ENCODE results near the gene SERPINB13.
"Not testable (repeated sequence)": the region's sequence is repeated elsewhere in the genome, so short reads cannot be mapped to it uniquely, and the experiment has no call there.

SERPINB13 gene

DNA sequence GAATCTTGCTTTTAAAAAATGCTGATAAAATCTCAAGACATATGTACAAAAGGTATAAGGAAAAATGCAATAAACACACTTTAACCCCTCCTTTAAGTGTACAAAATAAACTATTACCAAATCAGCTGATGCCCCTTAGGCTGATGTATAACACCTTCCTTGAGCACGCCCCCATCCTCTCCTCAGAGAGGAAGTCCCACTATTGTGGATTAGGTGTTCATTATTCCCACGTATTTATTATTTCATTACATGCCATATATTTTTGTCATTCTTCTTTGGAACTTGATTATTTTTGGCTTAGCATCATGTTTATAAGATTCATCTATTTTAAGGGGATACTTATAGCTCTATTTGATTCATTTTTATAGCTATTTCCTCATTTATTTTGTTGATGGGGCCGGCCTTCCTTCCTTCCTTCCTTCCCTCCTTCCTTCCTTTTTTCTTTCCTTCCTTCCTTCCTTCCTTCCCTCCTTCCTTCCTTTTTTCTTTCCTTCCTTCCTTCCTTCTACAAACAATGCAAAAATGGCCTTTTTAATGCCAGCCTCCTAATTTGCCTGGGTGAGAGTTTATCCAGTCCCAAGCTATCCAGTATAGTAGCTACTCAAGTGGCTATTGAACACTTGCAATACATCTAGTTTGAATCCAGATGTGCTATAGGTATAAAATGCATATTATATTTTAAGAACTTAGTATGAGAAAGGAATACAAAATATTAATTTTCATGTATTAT, 4.0 kb downstream of the SERPINB13 start:
- no peak for DNase-seq

DNA sequence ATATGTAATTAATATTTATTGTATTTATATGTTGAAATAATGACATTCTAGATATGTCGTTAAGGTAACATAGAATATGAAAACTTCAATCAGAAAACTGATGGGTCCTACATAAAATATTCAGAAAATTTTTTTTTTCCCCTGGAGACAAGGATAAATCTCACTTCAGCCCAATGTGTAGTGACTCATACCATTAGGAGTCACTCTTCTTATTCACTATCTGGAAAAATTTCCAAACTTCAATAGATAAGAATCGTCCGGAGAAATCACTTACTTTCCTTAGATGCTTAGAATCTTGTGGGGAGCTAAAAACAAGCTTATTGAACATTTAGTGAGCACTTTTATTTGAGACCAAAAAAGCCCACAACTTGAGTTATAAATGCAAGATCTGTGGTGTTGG, 4.6 kb downstream of the SERPINB13 start:
- no peak for DNase-seq

DNA sequence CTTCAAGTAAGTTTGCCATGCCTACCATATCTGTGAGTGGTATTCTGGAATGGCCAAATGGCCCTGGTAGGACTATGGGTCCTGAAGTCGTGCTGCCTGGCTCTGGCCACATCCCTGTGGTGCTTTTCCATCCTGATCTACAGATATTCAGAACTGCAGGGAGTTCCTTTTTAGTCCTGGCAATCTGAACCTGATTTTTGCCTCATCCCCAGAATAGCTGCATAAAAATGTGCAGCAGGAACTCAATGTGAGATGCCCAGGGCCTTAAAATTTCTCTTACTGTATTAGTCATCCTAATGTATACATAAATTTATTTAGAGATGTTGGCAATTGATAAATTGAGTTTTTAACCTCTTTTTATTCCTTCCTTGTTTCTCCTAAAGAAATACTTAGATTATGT, 5.3 kb downstream of the SERPINB13 start:
- DNase-seq = no peak

DNA sequence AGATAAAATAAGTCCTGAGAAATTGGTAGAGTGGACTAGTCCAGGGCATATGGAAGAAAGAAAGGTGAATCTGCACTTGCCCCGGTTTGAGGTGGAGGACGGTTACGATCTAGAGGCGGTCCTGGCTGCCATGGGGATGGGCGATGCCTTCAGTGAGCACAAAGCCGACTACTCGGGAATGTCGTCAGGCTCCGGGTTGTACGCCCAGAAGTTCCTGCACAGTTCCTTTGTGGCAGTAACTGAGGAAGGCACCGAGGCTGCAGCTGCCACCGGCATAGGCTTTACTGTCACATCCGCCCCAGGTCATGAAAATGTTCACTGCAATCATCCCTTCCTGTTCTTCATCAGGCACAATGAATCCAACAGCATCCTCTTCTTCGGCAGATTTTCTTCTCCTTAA, 9.8 kb downstream of the SERPINB13 start:
- no peak for DNase-seq

DNA sequence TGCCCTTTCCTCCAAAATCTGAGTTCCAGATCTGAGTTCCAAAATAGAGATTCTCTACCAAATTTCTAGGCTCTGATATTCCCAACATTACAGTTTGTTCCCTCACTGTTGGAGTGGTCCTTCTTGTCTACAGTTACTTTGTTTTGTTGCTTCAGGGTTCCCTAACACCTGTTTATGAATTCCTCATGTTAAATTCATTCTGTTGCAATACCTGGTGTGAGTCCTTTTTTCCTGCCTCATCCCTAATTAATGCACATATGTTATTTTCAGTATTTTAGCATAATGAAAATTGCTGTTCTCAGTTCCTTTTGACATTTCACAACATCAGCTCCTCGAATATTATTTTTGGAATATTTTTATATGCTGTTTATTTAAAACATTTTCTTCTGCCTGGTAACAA, 16.2 kb downstream of the SERPINB13 start:
- DNase-seq = no peak

DNA sequence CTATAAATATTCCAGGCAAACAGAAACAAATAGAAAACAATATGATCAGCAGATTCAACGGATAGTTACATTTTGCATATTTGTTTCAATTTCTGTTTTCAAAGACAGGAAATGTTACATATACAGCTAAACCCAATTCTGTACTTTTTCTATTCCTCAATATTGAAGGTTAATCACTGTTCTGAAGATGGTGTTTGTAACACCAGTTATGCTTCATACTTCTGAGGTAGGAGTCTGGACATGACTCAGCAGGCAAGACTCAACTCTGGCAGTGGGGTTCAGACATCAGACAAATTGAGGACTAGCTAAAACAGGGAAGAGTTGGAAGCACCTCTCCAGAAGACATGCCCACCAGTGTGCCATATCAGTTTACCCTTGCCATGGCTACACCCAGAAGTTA, 16.6 kb downstream of the SERPINB13 start:
- DNase-seq = no peak

DNA sequence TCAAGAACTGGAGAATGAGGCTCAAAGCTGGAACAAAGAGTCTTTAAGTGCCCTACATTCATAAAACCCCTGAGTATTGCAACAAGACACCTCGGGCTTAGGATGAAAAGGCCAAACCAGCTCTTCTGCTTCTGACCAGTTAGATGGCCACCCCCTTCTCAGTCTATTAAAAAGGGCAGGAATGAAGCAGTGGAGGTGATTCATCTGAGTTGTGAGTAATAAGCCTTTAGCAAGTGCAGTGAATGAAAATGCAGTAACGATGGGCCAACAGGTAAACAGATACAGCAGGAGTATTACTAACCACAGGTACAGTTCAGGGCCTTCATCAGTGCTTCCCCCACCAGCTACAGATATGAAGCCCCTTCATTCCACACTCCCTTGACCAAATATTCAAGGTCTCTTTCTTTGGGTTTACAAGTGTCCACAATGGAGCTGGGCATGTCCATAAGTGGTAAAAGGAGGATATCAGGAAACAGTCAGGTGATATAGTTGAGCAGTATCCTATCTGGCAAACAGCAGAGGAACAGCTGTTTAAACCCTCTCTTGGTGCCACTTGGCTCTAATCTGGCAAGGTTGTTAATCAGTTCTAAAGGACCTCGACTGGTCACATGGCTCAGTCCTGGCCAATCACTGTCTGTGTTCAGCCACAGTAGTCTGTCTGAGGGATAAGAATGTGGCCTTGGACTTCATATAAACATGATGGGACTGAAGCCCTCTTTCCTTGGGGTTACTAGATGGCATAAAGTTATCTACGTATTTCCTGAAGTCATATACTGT, 17.8 kb downstream of the SERPINB13 start:
- peak; percentile 46 for DNase-seq

DNA sequence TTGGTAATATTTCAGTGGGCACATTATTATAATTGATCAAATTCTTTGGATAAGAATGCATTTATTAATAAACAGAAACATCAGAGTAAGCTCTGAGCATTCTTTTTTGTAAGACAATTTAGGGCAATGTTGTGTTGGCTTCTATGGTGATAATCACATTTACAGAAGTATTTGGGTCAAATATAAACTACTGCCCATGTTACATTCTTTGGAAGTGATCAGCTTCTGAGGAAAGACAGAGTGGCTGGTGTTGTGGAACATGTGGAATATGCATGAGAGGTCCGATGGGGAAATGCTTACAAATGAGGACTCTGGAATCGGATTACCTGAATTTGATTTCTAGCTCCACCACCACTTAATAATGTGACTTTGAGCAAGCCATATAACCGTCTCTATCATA, 19.4 kb downstream of the SERPINB13 start:
- no peak for DNase-seq

DNA sequence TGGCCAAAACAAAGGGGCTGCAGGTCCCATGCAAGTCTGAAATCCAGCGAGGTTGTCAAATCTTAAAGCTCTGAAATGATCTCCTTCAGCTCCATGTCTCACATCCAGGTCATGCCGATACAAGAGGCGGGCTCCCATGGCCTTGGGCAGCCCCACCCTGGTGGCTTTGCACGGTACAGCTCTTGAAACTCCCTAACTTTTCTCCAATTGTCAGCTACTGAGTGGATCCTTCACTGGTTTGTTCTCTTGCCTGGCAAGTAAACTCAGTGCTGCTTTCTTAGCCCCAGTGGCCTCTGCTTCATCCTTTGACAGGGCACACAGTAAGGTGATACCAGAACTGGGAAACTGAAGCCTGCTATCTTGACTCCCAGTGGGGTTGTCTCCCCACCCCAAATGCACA, 26.3 kb downstream of the SERPINB13 start:
- no peak for DNase-seq

DNA sequence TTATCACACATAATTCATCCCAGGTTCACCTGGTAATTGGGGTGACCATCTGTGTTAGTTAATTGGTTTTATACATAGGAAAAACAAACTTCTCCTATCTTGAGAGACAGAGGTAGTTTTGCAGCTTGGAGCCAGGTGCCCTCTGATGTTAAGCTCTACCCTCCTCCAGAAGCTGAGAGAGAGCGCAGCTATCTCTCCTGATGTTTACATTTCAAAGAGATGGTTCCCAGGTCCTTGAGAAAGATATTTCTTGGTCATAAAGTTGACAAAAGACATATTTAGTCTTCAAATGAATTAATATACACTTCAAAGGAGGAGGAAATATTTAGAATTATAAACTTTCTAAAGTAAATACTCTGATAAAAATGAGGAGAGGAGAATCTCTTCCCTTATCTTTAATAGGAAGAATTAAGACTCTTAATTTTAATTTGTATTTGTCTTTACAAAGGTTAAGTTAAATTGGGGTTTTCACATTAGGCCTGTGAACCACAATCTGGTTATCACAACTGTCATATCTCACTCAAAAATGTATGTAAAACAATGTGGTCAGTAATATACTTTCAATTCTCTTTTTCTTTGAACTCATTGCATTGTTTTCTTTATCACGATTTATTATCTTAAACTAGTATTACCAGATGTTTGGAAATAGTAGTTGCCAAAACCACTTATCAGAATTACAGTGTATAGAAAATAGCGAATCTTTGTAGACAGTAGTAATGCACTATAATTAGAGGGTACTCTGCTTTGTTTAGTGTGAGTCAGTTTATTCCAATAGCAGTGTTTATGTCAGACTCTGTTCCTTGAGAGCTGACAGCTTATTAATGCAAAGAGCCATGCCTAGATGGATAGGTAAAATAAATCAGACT, 30.1 kb downstream of the SERPINB13 start:
- peak; percentile 39 for DNase-seq

DNA sequence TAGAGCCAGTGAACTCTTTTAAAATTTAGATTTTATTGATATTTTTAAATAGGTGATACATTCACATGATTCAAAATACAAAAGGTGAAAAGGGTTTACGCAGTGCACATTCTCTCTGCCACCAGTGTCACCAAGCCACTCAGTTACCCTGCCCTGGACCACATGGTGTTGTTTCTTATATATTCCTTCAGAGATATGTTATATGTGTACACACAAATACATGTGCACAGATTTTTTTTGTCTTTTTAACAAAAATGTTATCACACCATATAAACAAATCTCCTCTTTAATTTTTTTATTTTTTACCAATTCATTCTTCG, 30.7 kb downstream of the SERPINB13 start:
- no peak for DNase-seq

DNA sequence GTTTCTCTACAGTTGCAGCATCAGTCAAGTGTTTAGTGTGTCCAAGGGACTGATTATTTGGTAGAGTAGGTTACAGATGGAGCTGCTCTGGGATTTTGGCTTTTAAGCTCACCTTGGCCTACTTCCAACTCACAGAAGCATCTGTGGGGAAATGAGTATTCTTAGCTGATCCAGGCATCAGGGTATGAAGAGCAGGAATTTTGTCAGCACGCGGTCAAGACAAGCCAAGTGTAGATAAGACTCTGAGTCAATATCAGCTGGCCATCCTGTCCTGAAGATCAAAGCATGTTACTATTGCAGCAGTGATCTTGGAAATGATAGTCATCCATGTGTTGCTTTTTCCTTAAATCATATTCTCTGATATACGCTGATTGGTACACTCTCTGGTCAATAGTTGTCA, 32.5 kb downstream of the SERPINB13 start:
- DNase-seq = no peak

DNA sequence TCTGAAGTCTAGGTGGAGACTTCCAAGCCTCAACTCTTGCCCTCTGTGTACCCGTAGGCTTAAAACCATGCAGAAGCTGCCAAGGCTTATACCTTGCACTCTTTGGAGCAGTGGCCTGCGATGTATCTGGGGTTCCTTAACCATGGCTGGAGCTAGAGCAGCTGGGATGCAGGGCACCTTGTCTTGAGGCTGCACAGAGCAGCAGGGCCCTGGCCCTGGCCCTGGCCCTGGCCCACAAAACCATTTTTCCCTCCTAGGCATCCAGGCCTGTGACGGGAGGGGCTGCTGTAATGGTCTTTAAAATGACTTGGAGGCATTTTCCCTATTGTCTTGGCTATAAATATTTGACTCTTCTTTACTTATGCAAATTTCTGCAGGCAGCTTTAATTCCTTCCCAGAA, 37.7 kb downstream of the SERPINB13 start:
- no peak for DNase-seq

DNA sequence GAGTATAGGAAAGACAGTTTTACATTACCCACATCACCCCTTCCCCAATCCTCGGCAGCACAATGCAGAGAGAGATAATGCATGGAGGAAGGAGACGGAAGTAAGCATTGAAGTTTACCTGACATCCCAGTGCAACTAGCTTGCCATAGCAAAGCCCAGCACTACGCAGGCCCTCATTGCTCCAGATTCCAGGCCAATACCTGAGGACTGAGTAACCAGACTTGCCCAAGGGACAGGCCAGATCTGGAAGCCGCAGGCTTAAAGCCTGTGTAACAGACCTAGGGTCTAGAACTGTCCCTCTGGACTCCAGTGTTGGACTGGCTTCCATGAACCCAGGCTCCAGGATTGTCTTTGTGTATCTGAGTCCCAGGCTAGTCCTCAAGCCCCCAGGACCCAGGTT, 39.3 kb downstream of the SERPINB13 start:
- no peak for DNase-seq

DNA sequence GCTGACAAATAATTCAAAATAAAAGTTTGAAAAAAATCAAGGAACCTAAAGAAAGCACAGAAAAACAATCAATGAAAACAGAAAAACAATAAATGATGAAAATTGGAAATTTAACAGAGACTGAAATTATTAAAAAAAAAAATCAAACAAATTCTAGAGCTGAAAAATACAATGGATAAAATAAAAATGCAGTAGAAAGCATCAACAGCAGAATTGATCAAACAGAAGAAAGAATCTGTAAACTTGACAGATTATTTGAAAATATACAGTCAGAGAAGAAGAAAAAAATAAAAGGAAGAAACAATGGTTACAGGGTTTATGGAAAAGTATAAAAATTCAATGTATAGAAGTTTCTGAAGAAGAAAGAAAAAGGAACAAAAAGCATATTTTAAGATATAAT, 40.7 kb downstream of the SERPINB13 start:
- no peak for DNase-seq

DNA sequence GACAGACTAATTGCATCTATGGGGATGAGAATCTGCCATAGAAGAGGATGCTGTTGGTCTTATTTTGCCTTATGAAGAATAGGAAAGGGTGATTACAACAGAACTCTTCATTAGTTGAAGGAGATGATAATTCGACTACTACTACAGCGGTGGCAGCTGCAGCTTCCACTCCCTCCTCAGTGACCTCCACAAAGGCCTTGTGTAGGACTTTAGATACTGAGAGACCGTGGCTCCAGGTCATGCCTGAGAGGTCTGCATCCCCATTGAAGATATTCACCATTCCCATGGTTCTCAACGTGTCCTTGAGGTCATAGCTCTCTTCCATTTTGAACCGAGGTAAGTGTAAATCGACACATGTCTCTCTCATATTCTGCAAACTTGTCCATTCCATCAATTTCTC, 50.6 kb downstream of the SERPINB13 start:
- no peak for DNase-seq

DNA sequence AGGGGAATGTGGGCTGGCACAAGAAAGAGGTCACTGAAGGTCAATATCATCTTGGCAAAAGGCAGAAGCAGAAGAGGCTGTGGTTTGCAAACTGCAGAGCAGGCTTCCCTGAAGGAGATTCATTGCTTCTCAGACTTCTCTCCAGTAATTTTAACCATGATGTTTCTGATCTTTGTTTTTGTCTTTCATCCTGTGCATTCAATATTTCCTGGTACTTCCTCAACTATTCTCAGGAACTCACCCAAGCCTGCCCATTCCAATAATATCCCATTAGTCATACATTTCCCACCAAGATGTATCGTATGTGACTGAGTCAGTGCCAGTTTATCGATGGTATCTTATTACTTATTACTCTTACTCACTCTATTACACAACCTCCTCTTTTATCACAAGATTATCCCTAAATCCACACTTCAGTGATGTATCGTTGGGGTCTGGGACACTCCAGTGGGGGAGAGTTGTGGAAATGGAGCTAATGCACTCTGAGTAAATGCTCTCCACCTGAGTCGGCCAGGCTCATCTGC, 54.1 kb downstream of the SERPINB13 start:
- not testable (repeated sequence) for DNase-seq

DNA sequence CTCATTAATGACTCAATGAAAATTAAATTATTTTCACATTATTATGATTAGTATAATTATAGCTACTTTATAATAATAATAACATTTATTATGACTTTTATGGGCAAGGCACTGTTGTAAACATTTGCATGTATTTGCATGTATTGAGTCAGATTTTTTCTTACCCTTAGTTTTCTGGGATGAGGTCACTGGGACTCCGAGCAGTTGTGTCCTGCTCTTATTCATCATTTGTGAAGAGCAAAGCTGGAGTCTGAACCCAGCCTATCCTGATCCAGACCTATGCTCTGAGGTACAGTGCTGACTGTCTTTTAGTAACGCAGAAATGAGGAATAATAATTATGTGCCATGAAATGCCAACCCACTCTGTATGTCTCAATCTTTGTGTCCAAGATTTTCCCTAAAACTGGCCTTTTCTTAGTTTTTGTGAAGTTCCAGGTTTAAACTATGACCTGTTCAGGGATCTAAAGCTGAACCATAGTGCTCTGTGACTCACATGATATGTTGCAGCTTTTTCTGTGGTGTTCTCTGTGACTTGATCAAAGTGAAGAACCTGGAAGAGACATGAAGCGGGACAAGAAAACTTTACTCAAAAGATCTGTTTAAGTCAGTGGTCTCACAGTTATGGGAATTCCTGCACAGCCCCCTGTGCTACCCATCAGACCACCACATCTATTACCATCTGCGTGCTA, 55.7 kb downstream of the SERPINB13 start:
- DNase-seq = not testable (repeated sequence)

DNA sequence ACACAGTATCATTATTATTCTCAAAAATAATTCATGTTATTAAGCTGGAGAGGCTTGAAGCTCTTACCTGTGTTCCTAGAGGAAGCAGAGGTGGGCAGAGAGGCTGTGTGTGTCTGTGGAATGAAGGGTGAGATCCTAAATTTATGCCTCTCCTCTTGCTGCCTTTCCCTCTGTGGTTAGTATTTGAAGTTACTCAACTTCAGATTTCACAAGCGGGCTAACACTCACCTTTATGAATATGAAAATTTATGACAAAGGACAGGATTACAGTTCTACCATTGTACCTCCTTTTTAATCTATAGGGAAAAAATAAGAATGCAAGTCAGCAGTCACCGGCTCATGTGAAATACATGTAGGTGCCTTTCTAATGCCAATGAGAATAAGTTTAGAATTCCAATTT, 57.0 kb downstream of the SERPINB13 start, which contains the start of gene SERPINB4:
TSS of gene SERPINB4 (minus strand) at position 115 of the 400 bp plus-strand sequence. CDS start 679 bp downstream, outside the sequence.
- not testable (repeated sequence) for DNase-seq

DNA sequence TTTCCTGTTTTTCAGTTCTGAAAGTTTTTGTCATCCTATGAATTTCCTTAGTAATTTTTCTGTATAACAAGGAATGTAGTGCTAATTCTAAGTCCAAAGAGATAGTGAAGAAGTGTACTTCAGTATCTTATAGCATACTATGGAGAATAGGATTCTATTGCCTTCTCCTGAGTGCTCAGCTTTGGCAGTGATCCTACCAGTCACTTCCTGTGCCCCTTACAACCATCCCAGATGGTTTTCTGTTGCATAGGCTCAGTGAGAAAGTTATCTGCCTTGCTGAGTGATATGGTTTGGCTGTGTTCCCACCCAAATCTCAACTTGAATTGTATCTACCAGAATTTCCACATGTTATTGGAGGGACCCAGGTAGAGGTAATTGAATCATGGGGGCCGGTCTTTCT, 57.6 kb downstream of the SERPINB13 start:
- DNase-seq = not testable (repeated sequence)

DNA sequence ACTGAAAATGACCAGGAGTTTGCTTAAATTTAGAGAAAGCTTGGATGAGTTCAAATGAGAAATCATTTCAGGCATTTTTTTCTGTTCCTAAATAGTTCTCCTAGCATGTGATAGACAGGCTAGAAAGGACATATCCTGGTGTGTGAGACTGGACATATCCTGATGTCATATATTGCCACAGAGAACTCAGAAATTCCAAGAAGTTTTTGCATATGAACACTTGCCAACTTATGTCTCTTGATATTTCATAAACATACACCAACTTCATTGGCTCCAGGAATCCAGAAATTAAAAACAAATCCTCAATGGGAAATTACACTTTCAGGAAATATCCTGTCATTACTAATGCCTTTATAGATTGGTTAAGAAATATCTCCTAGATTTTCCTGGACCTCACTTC, 59.8 kb downstream of the SERPINB13 start:
- no peak for DNase-seq

DNA sequence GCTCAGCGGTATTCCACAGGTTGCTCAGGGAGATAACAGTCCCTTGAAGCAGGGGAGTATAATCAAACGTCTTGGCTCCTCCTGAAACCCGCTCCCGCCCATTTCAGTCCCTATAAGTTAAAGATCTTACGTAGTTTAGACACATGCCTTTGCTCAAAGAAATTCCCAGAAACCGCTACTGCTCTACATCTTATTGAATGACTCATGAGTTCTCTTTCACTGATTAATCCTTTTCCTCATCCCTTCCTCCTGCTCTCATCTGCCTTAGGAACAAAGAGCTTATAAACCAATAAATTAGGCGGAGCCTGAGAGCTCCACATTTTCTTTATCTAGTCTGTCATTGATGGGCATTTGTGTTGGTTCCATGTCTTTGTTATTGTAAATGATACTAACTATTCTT, 61.1 kb downstream of the SERPINB13 start:
- DNase-seq = no peak

Data from DMS153 (cell line).